ENCODE results near the gene RIMKLA.

DNA sequence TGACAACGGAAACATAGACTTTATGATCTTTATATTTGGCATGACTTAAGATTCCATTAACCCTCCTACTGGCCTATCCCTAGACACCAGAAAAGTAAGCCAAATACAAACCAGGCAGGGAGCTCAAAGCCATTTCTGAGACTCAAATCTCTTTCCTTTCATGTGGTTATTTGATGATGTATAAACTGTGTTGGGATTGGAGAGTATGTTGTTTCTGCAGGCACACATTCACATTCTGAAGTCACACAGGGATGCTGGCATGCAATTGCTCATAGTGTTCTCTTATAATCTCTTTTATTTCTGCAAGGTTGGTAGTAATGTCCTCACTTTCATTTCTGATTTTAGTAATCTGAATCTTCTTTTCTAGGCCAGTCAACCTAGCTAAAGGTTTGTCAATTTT, 69.5 kb downstream of the RIMKLA start:
- TF ChIP-seq, protein P1, sequence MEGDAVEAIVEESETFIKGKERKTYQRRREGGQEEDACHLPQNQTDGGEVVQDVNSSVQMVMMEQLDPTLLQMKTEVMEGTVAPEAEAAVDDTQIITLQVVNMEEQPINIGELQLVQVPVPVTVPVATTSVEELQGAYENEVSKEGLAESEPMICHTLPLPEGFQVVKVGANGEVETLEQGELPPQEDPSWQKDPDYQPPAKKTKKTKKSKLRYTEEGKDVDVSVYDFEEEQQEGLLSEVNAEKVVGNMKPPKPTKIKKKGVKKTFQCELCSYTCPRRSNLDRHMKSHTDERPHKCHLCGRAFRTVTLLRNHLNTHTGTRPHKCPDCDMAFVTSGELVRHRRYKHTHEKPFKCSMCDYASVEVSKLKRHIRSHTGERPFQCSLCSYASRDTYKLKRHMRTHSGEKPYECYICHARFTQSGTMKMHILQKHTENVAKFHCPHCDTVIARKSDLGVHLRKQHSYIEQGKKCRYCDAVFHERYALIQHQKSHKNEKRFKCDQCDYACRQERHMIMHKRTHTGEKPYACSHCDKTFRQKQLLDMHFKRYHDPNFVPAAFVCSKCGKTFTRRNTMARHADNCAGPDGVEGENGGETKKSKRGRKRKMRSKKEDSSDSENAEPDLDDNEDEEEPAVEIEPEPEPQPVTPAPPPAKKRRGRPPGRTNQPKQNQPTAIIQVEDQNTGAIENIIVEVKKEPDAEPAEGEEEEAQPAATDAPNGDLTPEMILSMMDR (conservative IDR thresholded peaks at IDR 0.05; ENCODE audit: low read depth in 2 of 2) = no peak
- TF ChIP-seq, protein P2, sequence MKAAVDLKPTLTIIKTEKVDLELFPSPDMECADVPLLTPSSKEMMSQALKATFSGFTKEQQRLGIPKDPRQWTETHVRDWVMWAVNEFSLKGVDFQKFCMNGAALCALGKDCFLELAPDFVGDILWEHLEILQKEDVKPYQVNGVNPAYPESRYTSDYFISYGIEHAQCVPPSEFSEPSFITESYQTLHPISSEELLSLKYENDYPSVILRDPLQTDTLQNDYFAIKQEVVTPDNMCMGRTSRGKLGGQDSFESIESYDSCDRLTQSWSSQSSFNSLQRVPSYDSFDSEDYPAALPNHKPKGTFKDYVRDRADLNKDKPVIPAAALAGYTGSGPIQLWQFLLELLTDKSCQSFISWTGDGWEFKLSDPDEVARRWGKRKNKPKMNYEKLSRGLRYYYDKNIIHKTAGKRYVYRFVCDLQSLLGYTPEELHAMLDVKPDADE (IDR thresholded peaks at IDR 0.05) = no peak
- TF ChIP-seq EZH2 (IDR thresholded peaks at IDR 0.05; ENCODE audit: low read depth, unreplicated experiment) = no peak

All from GM23338 (cell line).